ENCODE data around the gene DIPK1B. TPM values are rescaled to one million over a fixed set of nuclear protein-coding genes. Genes with fewer than 3 reads are reported as not detected.

The DIPK1B gene
- total and polyA plus RNA-seq, 10 of the 15 experiments (the other 5 are each of a cell fraction or from before 2014, with no cell fraction given) = 0.08 to 0.28 (median 0.13) TPM; not detected in 3

DNA sequence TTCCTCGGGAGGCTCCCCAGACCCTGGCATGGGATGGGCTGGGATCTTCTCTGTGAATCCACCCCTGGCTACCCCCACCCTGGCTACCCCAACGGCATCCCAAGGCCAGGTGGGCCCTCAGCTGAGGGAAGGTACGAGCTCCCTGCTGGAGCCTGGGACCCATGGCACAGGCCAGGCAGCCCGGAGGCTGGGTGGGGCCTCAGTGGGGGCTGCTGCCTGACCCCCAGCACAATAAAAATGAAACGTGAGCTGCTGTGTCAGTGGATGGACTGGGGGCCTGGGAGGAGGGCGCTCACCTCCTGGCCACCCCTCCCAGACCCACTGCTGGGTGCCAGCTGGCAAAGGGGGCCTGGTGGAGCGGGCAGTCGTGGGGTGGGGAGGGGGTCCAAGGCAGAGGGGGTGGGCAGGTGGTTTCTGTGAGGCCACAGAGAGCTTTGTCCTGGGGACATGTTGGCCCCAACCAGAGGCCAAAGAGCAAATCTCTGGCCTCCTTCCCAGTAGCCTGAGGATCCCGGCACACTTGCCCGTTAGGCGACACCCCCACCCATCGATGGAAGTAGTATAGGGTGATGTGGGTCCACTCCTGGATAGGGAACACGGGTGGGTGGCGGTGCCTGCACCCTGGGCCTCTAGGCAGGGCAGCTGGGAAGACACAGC, 39.8 kb upstream of the DIPK1B start:
- no peak for ATAC-seq
- SMC1A ChIA-PET (ENCODE audit: uncharacterized antibody, unreplicated experiment) = no interaction called here
- BruUV-seq (replicated peaks) = no TSS peak
- no peak overlapping the region for H3K9ac ChIP-seq (ENCODE audit: control insufficient read depth, insufficient read depth, low read length)
- H2AFZ ChIP-seq (ENCODE audit: control insufficient read depth, low read depth, low read length) = no peak overlapping the region
- POLR2A ChIA-PET = interaction anchor here (0.6 to 1.1 kb wide), 2 partner anchors 11 to 28 kb away, joined by 3 read pairs; no protein-coding TSS in a partner anchor
- no peaks in the 10 kb centered on the region for H3K9me3 ChIP-seq (replicated peaks; ENCODE audit: control insufficient read depth, insufficient read depth, low read length)
- H3K79me2 ChIP-seq (ENCODE audit: control insufficient read depth, insufficient read depth, low read length) = no peaks in the 10 kb centered on the region
- H3K4me1 ChIP-seq (ENCODE audit: control insufficient read depth, insufficient read depth, low read length) = no peaks in the 10 kb centered on the region
- no peaks in the 10 kb centered on the region for H4K20me1 ChIP-seq (ENCODE audit: control insufficient read depth, insufficient read depth)
- no peak for FAIRE-seq
- RAD21 ChIA-PET (ENCODE audit: unreplicated experiment) = interaction anchor here (0.6 kb wide), 1 partner anchor 55 kb away, joined by 3 read pairs; no protein-coding TSS in a partner anchor
- H3K4me3 ChIP-seq = no peak overlapping the region
- in situ Hi-C loops (cut with MboI) = no loop called here
- CTCF ChIA-PET = interaction anchor here (0.7 to 2.6 kb wide), 11 partner anchors 12 to 187 kb away, joined by 3 to 13 read pairs (median 6); no protein-coding TSS in a partner anchor
- H3K4me2 ChIP-seq (ENCODE audit: control insufficient read depth, insufficient read depth) = no peak overlapping the region
- H3K36me3 ChIP-seq (ENCODE audit: control insufficient read depth in 2 of 2, insufficient read depth in 2 of 2, low read length in 1 of 2) = no peaks in the 10 kb centered on the region; a peak in 1 of 4 replicates
- no peak for DNase-seq (ENCODE audit: low read depth, low spot score)
- no peaks in the 10 kb centered on the region; a peak in 1 of 4 replicates for H3K27me3 ChIP-seq (replicated peaks in 1 of 2; ENCODE audit: control insufficient read depth in 2 of 2, insufficient read depth in 2 of 2, low read length in 1 of 2)
- H3K27ac ChIP-seq (ENCODE audit: control insufficient read depth, insufficient read depth) = no peak overlapping the region
- intact Hi-C loops (cut with micrococcal nuclease; ENCODE audit: unreplicated experiment) = no loop called here
- TF ChIP-seq, protein P1, sequence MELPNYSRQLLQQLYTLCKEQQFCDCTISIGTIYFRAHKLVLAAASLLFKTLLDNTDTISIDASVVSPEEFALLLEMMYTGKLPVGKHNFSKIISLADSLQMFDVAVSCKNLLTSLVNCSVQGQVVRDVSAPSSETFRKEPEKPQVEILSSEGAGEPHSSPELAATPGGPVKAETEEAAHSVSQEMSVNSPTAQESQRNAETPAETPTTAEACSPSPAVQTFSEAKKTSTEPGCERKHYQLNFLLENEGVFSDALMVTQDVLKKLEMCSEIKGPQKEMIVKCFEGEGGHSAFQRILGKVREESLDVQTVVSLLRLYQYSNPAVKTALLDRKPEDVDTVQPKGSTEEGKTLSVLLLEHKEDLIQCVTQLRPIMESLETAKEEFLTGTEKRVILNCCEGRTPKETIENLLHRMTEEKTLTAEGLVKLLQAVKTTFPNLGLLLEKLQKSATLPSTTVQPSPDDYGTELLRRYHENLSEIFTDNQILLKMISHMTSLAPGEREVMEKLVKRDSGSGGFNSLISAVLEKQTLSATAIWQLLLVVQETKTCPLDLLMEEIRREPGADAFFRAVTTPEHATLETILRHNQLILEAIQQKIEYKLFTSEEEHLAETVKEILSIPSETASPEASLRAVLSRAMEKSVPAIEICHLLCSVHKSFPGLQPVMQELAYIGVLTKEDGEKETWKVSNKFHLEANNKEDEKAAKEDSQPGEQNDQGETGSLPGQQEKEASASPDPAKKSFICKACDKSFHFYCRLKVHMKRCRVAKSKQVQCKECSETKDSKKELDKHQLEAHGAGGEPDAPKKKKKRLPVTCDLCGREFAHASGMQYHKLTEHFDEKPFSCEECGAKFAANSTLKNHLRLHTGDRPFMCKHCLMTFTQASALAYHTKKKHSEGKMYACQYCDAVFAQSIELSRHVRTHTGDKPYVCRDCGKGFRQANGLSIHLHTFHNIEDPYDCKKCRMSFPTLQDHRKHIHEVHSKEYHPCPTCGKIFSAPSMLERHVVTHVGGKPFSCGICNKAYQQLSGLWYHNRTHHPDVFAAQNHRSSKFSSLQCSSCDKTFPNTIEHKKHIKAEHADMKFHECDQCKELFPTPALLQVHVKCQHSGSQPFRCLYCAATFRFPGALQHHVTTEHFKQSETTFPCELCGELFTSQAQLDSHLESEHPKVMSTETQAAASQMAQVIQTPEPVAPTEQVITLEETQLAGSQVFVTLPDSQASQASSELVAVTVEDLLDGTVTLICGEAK (IDR thresholded peaks at IDR 0.05; ENCODE audit: borderline replicate concordance) = no peak
- TF ChIP-seq POLR2AphosphoS2 (IDR thresholded peaks at IDR 0.05; ENCODE audit: low read depth, low read length) (no peak), LARP7 (IDR thresholded peaks at IDR 0.05) (no peak), YY1 (IDR thresholded peaks at IDR 0.05; ENCODE audit: low read depth, low read length) (no peak), KAT2A (conservative IDR thresholded peaks at IDR 0.05; ENCODE audit: control insufficient read depth, low read depth, low read length) (no peak), CHD4 (IDR thresholded peaks at IDR 0.05) (no peak)
- TF ChIP-seq, protein P2, sequence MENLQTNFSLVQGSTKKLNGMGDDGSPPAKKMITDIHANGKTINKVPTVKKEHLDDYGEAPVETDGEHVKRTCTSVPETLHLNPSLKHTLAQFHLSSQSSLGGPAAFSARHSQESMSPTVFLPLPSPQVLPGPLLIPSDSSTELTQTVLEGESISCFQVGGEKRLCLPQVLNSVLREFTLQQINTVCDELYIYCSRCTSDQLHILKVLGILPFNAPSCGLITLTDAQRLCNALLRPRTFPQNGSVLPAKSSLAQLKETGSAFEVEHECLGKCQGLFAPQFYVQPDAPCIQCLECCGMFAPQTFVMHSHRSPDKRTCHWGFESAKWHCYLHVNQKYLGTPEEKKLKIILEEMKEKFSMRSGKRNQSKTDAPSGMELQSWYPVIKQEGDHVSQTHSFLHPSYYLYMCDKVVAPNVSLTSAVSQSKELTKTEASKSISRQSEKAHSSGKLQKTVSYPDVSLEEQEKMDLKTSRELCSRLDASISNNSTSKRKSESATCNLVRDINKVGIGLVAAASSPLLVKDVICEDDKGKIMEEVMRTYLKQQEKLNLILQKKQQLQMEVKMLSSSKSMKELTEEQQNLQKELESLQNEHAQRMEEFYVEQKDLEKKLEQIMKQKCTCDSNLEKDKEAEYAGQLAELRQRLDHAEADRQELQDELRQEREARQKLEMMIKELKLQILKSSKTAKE (IDR thresholded peaks at IDR 0.05; ENCODE audit: low read depth, poor library complexity, severe bottlenecking) = no peak
- TF ChIP-seq, protein P3, sequence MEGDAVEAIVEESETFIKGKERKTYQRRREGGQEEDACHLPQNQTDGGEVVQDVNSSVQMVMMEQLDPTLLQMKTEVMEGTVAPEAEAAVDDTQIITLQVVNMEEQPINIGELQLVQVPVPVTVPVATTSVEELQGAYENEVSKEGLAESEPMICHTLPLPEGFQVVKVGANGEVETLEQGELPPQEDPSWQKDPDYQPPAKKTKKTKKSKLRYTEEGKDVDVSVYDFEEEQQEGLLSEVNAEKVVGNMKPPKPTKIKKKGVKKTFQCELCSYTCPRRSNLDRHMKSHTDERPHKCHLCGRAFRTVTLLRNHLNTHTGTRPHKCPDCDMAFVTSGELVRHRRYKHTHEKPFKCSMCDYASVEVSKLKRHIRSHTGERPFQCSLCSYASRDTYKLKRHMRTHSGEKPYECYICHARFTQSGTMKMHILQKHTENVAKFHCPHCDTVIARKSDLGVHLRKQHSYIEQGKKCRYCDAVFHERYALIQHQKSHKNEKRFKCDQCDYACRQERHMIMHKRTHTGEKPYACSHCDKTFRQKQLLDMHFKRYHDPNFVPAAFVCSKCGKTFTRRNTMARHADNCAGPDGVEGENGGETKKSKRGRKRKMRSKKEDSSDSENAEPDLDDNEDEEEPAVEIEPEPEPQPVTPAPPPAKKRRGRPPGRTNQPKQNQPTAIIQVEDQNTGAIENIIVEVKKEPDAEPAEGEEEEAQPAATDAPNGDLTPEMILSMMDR (IDR thresholded peaks at IDR 0.05 in 2 of 3, conservative IDR thresholded peaks at IDR 0.05 in 1 of 3; ENCODE audit: control insufficient read depth in 2 of 3, extremely low read depth in 1 of 3, insufficient read depth in 1 of 3, low read depth in 3 of 3, low read length in 3 of 3) = no peak
- TF ChIP-seq, protein P4, sequence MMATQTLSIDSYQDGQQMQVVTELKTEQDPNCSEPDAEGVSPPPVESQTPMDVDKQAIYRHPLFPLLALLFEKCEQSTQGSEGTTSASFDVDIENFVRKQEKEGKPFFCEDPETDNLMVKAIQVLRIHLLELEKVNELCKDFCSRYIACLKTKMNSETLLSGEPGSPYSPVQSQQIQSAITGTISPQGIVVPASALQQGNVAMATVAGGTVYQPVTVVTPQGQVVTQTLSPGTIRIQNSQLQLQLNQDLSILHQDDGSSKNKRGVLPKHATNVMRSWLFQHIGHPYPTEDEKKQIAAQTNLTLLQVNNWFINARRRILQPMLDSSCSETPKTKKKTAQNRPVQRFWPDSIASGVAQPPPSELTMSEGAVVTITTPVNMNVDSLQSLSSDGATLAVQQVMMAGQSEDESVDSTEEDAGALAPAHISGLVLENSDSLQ (IDR thresholded peaks at IDR 0.05) = no peak
- 67% methylated on average over 13 of the region's 14 CpGs for WGBS (ENCODE audit: insufficient coverage, insufficient replicate concordance, low lambda C conversion rate, missing lambda C conversion rate)

Measured in GM12878 (cell line).